HK-2 (cell line): Measurements from ENCODE around the gene ZNF324.
A peak's percentile ranks its signal among the peaks of the same experiment; 100 is the strongest.
"Not testable (repeated sequence)": the region's sequence is repeated elsewhere in the genome, so short reads cannot be mapped to it uniquely, and the experiment has no call there.

Source experiments
- DNase-seq: peaks from one replicate; pipeline ENCODE4 v3.0.0-alpha.2; 2018; ENCODE audit not compliant: unreplicated experiment

Gene ZNF324

DNA sequence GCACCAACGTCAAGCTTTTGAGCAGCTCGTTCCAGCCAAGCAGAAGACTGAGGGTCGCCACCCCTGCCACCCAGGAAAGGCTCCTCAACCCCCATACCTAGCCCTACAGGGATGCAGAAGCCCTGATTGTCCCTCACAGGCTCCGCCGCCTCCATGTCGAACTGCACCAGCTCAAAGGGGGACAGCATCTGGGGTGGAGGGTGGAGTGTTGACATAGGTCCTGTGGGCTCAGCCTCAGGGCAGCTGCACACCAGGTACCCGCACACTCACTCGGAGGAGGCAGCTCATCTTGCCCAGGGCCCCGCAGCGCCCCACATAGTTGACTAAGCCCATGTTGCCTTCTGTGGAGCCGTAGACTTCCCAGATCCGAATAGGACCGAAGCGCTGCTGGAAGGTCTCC is 33.4 kb downstream of the ZNF324 start:
- DNase-seq, result no peak

DNA sequence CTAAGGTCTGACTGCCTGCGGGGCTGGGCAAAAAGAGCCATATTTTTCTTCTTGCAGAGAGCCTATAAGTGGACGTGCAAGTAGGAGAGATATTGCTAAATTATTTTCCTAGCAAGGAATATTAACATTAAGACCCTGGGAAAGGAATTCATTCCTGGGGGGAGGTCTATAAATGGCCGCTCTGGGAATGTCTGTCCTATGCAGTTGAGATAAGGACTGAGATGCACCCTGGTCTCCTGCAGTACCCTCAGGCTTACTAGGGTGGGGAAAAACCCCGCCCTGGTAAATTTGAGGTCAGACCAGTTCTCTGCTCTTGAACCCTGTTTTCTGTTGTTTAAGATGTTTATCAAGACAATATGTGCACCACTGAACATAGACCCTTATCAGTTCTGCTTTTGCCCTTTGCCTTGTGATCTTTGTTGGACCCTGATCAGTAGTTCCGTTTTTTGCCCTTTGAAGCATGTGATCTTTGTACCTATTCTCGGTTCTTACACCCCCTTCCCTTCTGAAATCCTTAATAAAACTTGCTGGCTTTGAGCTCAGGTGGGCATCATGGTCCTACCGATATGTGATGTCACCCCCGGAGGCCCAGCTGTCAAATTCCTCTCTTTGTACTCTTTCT is 40.8 kb downstream of the ZNF324 start:
- DNase-seq, result not testable (repeated sequence)

DNA sequence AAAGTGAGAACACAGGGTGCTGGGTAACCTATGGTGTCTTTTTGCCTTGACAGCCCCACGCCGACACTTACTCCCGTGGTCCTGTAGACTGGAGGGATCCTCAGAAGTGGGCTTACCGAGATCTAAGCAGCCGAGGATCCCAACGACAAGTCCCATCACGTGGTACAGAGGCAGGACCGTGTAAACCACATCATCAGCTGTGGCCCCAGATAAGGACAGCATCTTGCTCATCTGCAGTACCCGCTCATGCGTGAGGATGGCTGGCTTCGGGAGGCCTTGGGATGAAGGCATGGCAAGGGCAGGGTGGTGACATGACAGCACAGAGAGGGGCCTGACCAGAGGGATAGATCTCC is 42.8 kb downstream of the ZNF324 start:
- DNase-seq, result no peak

DNA sequence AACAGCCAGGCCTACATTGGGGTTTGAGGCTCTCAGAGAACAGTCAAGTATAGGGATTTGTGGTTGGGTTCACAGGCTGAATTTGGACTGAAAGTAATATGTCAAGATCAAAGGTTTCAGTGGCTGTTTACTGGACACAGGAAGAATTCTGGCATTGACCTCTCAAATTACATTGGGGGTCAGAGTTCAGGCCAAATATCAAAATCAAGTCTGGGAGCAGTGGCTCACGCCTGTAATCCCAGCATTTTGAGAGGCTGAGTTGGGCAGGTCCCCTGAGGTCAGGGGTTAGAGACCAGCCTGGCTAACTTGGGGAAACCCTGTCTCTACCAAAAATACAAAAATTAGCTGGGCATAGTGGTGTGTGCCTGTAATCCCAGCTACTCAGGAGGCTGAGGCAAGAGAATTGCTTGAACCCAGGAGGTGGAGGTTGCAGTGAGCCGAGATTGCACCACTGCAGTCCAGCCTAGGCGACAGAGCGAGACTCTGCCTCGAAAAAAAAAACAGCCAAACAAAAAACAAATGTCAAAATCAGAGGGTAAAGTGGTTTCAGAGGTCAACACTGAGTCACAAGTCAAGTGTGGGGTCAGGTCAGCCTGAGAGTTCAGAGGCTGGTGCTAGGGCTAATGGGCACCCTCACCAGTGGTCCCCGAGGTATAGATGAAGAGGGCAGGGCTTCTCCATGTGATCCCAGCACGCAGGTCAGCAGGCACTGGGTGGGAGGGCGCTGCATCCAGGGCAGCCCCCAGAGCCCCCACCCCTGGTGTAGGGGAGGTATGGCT is 43.4 kb downstream of the ZNF324 start:
- no peak for DNase-seq

DNA sequence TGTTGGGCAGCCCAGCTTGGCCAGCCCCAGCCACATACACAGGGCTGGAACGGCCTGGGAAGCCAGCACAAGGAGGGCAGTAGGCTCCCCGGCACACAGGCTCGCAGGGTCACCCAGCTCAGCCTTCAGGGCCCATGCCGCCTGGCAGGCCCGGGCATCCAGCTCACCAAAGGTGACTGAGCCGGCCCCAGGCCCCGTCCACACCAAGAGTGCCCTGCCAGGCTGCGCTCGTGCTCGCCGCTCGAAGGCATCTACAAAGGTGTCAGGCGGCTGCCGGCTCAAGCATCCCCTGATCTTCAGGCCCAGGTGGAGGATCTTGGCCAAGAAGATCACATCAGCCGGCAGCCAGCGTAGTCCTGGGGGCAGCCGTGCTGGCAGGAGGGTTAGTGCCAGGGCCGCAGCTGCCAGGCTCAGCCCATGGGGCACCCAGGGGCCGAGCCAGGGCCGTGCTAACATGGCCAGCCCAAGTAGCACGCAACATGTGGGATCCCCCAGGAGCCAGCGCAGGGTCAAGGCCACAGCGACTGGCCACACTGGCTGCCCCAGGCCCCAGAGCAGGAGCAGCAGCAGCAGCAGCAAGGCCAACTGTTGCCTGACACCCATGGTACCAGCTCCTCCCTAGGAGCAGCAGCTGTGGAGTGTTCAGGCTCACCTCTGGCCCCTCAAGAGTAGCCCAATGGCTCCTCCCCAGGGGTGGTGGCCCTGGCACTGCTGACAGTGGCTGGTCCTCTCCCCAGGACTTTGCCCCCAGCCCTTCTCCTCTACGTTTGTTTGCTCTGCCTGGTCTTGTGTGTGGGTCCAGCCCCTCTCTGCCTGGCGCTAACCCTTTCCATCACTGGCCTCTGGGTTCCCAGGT is 44.7 kb downstream of the ZNF324 start, which contains the start of gene SLC27A5:
SLC27A5 (minus strand) TSS at position 640 of the 856 bp plus-strand sequence; CDS start at position 603, 37 bp downstream.
- DNase-seq, result no peak

DNA sequence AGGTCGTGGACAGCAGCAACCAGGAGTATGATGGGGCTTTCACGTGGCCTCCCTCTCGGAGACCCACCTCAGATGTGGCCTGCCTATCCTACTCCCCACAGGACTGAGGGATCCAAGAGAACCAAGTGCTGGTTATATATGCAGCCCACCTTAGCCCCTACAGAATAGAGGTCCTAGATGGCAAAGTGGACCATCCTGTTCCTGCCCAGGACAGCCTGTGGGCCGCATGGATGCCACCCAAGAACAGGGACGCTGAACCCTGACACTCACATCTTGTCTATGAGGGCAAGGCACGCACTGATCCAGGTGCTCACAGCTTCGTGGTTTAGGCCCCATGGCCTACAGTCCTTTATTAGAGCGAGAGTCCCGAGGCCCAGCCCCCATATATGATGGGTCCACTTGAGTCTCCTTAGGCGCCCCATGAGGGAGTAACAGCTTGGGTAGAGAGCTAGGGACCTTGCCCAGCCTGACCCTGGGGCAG is 46.4 kb downstream of the ZNF324 start:
- no peak for DNase-seq

DNA sequence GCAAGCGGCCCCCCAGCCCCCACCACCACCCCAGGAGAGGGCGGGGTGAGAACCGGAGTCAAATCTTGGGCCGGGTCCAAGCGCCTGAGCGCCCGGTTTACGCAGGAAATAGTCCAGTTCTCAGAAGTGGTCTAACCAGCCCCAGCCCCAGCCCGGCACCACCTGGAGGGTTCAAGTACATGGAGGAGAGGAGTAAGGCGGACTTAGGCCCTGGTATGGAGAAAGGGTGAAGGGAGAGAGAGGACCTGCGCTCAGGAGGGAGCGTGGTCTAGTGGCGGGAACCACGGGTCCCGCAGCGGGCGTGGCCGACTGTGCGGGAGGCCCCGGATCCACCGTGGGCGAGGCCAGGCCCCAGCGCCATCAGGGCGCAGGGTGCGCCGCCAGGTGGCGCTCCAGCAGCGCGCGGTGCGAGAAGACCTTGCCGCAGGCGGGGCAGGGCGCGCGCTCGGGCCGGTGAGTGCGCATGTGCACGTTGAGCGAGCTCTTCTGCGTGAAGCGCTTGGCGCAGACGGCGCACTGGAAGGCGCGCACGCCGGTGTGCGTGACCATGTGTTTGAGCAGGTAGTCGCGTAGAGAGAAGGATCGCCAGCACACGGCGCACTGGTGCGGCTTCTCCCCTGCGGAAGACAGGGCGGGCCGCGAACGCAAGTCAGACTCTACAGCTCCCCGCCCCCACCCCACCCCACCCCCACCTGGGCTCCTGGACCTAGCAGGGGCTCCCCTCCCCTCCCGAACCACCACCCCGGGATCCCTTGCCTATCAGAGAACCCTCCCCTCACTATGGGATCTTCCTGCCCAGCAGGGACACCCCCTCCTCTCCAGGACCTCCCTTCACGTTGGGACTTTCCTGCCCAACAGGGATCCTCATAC is 47.0 kb downstream of the ZNF324 start:
- peak; percentile 85 for DNase-seq

DNA sequence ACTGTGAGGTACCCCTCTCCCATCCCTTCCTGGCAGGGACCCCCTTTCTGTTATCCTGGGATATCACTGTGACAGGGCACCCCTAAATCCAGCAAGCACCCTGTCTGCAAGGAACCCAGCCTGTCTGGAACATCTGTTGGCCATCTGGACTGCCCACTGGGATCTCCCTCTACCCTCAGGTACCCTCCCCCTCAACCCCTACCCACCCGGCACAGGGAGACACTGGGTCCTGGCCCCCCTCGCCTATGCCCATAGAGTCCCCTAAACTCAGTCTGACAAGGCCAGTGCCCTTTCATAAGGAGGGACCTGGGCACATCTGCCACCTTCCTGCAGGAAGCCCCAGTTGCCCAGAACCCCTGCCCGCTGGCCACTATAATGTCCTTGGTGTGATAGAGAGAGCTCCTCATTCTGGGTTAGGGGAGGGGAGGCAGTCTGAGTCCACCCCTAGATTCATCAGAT is 47.7 kb downstream of the ZNF324 start:
- no peak for DNase-seq

DNA sequence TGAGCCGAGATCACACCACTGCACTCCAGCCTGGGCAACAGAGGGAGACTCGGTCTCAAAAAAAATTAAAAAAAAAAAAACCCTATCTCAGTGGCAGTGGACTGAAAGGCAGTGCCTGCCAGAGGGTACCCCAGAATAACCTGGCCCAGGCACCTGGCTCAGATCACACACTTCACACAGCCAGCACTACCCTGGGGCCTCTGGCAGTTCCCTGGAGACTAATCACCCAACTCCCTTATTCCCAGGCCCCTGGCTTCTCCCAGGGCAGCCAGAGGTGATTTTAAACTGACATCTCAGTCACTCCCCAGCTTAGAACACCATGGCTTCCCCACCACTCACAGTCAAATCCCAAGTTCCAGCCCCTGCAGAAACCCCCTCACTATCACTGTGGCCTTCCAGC is 48.4 kb downstream of the ZNF324 start:
- no peak for DNase-seq

DNA sequence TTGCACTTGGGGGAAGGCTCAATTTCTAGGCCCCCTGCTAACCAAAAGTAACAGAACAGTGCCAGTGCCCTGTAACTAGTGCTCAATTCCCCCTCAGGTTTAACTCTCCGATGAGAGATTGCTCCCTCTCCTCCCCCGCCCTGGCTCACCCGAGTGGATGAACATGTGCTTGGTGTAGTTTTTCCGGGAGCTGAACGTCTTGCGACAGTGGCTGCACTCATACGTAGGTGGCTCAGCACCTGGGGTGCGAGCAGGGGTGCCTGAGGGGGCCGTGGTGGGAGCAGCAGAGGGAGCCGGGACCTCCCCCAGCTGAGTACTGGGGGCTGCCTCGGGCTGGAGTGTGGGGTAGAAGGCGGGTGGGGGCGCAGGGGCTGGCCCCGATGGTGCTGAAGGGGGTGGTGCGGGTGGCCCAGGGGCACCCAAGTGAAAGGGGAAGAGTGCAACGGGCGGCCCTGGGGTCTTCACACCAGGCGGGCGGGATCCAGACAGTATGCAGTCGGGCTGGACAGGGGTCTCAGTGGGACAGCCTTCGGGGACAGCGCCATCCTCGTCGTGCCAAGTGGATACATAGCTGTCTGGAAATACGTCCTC is 49.5 kb downstream of the ZNF324 start:
- DNase-seq, result no peak

DNA sequence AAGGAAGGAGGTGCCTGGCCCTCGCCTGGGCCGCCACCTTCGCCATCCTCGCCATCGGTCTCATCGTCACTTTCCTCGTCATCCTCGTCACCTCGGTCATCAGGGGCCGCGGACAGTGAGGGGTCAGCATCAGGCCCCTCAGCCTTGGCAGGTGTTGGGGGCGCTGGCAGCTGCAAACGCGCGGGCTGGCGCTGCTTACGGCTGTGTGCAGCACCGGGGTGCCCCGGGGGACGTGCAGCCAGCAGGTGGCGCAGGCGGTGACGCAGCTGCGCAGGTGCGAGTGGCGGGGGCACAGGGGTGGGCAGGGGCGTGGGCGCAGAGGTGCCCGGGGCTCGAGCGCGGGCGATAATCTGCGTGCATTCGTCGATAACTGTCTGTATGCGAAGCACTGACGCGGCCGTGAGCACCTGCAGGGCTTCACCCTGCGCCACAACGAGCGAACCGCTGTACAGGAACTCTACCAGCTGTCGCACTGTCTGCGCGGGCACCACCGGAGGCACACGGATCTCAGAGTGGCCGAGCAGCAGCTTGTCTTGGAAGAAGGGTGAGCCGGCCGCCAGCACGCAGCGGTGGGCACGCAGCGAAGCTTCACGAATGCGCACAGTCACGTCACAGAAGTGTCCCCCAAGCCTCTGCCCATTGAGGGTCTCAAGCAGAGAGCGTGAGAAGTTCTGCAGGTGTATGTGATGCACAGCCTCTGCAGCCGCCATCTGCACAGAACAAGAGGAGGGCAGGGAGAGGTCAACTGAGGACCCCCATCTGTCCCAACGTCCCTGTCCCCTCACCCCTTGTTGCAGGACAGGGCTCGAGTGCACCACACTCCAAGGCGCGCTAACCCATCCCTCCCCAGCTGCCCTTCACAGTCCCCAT is 50.3 kb downstream of the ZNF324 start:
- DNase-seq, result no peak

DNA sequence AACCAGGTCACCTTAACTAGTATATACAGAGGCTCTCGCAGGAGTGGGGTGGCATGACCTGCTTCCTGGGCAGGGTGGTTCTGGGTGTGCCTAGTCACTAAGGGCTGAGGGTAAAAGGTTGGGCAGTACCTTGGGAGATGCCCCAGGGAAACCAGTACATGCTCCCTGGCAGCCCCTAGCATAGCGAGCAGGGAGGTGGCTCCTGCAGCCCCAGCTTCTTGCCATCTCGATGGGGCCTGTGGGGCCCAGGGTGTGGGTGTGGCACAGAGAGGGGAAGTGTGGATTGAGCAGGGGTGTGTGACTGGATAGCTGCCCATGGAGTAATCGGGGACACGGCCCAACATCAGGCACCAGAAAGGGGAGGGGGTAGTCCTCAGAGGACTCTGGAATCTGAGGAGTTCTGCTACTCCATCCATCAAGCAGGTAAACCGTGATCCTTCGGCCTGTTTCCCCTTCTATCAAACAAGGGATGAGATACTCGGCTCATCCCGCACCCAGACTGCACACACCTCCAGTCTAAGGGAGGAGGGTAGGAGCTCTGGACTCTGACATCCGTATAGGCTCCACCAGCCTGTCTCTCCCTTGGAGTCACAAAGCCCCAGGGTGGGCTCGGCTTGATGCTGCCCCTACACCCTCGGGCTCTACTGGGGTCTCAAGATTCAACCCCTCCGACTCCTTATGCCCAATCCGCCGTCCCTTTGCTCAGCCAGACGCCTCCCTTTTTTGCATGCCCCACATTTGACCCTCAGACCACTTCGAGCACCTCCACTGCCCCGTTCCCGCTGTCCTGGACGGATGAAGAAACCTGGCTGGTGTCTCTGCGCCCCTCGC is 51.6 kb downstream of the ZNF324 start:
- DNase-seq, result no peak

DNA sequence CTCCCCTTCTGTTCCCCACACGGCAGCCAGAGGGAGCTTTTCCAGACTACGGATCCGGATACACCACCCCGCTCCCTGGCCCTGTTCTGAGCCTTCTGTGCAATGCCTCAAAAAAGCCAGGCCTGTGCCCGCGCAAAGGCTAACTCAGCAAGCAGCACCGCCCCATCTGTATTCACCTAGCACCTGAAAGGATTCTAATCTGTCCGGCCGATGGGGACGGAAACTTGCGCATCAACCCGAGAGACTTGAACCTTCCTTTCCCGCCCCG is 52.1 kb downstream of the ZNF324 start:
- peak; percentile 84 for DNase-seq

DNA sequence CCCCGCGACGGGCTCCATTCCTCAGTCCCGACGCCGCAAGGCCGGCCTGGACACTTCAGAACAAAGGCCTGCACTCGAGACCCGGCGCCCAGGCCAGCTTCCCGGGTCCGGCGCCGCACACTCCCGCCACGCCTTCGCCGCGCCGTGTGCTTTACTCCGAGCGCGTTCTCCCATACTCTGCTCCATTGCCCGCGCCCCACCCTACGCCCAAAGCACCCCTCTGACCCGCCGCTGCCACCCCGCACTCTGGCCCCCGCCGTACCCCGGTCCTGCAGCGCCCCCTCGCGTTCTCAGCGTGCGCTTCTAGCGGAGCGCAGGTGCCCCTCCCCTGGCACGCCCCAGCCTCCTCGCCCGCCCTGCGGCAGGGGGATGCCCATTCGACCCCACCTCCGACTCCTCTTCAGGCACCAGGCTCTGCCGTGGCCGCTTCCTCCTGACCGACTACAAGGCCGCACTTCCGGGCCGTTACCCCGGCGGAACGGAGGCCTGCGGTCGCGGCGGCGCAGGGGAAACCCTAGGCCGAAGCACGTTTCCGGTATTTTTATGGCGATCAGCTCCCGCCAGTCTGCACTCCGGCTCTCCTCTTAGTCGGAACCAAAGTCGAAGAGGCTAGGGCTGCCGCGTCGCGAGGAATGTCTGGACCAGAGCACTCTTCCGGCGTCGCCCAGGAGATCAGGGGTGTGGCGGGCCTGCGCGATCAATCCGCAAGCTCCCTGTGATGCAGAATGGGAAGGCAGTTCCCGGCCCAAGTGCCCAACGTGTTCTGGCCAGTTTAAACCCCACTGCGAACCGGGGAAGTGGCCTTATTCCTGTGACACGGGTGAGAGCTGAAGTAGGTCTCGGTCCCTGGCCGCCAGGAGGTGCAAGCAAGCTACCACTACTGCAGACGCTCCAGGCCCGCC is 52.7 kb downstream of the ZNF324 start, which contains the start of gene ZBTB45:
ZBTB45 (minus strand) TSS at position 456 of the 902 bp plus-strand sequence. CDS start 2,137 bp downstream, outside the sequence.
- DNase-seq, result peak; percentile 98

DNA sequence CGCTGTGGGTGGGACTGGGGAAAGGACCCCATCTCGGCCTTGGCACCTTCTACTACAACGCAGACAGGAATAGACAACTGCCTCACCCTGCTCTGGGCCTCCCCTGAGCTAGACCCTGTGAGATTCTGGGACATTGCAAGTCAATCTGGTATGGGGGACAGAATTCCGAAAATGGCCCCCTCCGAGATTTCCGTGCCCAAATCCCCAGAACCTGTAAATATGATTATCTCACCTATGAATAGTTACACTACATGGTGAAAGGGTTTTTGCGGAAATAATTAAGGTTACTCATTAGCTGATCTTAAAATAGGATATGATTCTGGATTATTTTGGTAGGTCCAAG is 53.3 kb downstream of the ZNF324 start:
- DNase-seq, result no peak

DNA sequence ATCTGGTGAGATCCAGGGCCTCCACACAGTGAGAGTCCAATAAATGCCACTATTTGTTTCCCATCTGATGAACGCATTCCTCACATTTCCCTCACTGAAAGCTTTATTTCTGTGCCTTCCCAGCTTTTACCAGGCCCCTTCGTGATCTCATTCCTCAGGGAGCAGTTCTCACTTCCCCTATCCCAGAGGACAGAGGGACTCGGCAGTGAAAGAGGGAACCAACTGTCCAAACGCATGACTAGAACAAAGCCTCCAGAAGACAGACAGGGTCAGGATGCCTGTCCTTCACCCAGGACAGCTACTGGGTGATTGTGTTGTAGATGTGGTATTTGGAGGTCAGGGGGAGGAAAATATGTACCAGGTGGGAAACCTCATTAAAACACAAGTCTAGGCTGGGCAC is 54.8 kb downstream of the ZNF324 start:
- no peak for DNase-seq

DNA sequence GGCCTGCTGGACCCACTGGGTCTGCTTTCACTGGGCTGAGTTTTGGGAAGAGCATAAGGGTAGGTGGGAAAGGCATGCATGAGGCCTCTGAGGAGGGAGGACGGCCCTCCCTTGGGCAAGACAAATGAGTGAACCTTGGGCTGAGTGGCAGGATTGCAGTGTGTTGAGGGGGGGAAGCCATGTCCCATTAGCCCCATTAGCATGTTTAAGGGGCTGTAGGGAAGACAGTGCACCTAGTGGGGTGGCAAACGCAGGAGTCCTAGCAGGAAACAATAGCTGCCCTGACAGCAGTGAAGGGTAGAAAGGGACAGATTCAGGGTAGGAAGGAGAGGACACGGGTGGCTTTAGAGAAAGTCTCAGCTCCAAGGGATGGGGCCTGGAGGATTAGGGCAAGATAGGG is 55.8 kb downstream of the ZNF324 start:
- no peak for DNase-seq
